Sciatic nerve (tissue), 2 donors: ENCODE results near the gene AKNAD1. TPM values are rescaled to one million over a fixed set of nuclear protein-coding genes. Genes with fewer than 3 reads are reported as not detected.
A peak's percentile ranks its signal among the peaks of the same experiment; 100 is the strongest.
"Not testable (repeated sequence)": the region's sequence is repeated elsewhere in the genome, so short reads cannot be mapped to it uniquely, and the experiment has no call there.

Source experiments
- ATAC-seq: fragments of 200-7000 bp; cut with Tn5 transposase; one replicate; pipeline ENCODE4 v1.9.1; 2020; ENCODE audit warnings: mild to moderate bottlenecking, moderate library complexity
- DNase-seq: peaks from one replicate; pipeline ENCODE4 v3.0.0-alpha.2; 2020; ENCODE audit warnings: low spot score
- intact Hi-C: fragments of 100-400 bp; cut with DNase I; formaldehyde crosslinking; loops from one replicate; pipeline ENCODE4 v1.14.2; 2022
- total RNA-seq: library from RNA; stranded (reverse); fragmentation: NEBNext Ultra II Directional; extraction: Animal tissue kit (Norgen Biotek cat#: 25700); gene quantifications from one replicate; pipeline ENCODE4 v1.2.1, GENCODE V29; 2021
- donor health status: DM: no; HTN: no; CAD: no.
- donor health status: DM: no; HTN: no; CAD: no.

Gene AKNAD1, protein sequence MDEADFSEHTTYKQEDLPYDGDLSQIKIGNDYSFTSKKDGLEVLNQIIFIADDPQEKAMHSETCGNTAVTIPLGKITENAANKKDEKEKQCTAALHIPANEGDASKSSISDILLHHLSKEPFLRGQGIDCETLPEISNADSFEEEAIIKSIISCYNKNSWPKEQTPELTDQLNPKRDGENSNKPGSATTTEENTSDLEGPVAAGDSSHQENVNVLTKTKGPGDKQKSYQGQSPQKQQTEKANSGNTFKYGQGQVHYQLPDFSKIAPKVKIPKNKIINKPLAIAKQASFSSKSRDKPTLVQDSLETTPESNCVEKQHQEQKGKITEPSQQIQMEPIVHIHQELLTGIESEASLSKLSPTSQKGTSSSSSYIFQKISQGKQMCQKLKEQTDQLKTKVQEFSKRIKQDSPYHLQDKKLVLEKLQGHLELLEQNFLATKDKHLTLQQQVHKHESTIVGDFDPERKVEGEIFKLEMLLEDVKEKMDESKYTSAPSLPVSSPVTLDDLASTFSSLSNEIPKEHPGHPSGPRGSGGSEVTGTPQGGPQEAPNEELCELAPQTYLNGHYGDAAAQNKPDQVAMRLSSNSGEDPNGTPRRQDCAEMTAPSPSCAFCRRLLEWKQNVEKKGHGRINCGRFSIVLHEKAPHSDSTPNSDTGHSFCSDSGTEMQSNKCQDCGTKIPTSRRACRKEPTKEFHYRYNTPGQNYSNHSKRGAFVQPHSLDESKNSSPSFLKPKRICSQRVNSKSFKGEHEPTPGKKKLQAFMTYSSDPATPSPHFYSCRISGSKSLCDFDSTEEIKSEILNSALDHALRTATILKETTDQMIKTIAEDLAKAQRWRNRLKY
- total RNA-seq, result 1.3 TPM

DNA sequence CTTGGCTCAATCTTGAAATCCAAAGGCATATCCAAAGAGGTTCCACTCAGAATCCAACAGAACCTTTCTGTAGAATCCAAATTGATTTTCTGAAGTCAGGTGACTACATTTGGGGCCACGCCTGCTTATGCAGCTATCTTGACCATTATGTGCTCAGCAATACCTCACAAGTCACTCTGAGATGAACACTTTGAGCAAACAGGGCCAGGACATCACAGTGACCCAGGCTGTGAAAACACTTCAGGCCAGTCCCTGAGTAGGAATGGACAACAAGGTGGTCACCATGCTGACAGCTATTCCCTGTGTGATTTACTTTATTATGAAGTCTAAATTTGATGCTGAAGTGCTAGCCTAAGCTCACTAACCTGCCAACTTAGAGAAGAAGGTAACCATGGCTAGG is at the start of gene AKNAD1:
TSS of gene AKNAD1 (minus strand) at position 101 of the 400 bp plus-strand sequence. CDS start 4,430 bp downstream, outside the sequence.
- DNase-seq, result no peak
- no peak for ATAC-seq
- intact Hi-C loops, result no loop called here

DNA sequence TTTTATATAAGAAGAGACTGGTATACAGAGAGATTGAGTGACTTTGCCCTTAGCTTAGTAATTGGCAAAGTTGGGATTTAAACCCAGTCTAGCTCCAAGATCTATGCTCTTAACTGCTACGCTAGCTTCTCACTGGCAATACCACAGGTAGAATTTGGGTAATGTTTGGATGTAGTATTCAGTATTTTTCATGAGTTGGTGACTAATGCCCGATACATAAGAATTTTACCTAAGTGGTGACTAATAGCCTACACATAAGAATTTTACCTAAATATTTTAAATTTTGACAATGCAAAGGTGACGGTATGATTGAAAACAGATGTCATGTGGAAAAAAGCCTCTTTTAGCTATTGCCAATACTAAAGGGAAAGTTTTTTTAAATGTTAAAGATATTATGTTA is 44.2 kb upstream of the AKNAD1 start:
- intact Hi-C loops, result no loop called here
- DNase-seq, result no peak
- ATAC-seq, result no peak

DNA sequence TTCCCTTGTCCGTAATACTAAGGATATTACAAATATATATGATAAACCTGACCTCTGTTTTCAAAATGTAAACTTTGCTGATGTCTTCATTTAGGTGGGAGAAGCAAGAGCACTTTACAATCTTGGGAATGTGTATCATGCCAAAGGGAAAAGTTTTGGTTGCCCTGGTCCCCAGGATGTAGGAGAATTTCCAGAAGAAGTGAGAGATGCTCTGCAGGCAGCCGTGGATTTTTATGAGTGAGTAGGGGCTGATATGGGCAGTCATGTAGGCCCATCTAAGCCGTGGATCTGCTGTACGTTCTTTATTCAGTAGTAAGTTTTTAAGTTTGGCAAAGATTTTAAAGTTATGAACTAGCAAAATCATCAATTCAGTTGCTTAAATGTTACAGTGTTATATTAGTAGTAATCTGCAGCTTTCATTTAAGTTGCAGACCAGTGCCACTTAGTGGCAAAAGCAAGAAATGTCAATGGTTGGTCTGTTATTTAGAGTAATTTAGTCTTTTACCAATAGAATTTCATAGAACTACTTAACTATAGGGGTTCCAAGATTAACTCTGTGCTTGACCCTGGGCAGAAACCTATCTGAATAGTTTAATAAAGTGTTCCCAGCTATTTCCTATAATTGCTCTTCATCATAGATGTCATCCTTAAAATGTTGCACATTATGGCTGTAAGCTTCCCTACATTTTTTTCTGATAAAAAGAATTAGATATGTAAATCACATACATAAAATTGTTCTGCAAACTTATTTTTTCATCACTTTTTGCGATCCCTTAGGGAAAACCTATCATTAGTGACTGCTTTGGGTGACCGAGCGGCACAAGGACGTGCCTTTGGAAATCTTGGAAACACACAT is 41.2 kb upstream of the AKNAD1 start:
- DNase-seq, result no peak
- intact Hi-C loops, result no loop called here
- peak; percentile 87 for ATAC-seq

DNA sequence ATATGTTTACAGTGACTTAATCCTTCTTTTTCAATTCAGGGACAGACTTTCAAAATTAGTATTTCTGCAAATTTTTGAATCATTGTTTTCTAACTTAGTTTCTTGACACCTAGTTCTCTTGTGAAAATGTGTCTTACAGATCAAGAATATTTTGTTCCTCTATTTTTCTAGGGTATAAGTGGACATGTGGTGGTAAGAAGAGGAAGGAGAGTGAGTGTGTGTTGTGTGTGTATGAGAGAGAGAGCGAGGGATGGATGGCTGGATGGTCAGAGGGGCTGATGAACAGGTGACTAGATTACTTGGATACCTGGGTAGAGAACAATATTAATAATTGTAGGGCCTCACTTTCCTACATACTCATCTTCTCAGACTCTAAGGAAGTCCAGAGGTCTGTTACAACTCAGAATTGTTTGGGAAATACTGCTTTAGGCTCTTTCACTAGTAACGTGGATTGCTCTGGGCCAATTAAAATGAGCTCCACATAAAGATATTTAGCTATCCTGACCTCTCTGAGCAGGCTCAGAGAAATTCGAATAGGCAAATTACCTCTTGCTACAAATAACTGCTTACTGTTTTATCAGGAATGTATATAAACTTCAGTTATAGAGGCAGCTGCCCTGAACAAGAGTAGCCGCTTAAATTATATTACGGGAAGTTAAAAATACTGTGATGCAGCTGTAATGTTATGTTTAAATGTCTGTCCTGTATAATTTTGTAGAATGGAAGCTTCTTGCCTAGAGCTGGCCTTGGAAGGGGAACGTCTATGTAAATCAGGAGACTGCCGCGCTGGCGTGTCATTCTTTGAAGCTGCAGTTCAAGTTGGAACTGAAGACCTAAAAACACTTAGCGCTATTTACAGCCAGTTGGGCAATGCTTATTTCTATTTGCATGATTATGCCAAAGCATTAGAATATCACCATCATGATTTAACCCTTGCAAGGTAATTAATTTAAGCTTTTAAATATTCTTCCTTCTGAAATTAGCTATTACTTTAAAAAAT is 39.6 kb upstream of the AKNAD1 start:
- DNase-seq (no peak), ATAC-seq (peak; percentile 48)
- intact Hi-C loops, result no loop called here

DNA sequence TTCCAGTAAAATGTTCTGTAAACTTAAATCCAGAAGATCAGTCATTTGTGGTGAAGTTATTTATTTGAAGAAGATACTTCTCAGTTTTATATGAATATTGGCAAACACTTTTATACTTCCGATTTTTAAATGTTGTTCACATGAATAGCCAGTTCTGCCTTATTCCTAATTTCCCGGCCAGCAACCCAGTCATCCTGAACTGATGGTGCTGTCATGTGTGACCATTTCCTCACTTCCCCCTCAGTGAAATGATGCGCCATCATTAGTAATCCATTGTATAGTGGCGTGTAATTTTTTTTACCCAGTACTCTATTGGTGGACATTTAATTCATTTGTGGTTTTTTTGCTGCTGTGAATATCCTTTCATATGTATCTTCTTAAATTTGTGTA is 36.2 kb upstream of the AKNAD1 start:
- no peak for DNase-seq
- intact Hi-C loops, result loop anchor here (5.0 kb wide), 1 partner anchor 66 kb away; no protein-coding TSS in a partner anchor
- no peak for ATAC-seq

DNA sequence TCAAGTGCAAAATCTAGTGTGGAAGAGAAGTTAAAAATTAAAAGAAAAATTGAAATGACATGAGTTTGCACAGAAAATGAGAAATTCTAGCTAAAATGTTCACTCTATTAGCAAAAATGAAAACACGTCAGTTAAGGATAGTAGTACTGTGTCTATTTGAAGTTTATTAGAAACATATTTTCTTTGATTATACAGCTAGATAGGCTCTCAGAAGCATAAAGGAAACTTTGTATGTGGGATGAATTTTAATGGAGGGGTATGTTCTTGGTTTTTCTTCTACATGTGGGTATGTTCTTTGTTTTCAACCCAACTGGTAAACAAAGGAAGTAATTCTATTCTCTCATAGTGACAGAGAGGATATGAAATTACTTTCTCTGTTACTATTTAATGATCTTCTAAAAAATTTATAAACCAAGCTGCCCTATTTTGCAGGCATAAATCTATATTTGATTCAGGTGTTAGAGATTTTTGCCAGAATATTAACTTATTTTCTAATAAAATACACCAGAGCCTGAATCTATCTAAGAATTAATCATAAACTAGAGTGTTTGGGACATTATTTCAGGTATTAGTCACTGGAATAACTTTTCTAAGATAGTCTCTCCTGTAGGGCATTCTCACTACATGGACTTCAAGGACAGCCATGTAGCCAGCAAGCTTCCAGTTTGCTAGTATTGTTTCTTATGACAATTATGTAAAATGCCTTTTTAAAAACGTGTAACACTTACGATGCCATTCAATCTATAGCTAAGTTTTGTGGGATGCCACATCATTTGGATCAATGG is 35.7 kb upstream of the AKNAD1 start:
- no peak for ATAC-seq
- intact Hi-C loops, result loop anchor here (5.0 kb wide), 1 partner anchor 65 kb away; no protein-coding TSS in a partner anchor

DNA sequence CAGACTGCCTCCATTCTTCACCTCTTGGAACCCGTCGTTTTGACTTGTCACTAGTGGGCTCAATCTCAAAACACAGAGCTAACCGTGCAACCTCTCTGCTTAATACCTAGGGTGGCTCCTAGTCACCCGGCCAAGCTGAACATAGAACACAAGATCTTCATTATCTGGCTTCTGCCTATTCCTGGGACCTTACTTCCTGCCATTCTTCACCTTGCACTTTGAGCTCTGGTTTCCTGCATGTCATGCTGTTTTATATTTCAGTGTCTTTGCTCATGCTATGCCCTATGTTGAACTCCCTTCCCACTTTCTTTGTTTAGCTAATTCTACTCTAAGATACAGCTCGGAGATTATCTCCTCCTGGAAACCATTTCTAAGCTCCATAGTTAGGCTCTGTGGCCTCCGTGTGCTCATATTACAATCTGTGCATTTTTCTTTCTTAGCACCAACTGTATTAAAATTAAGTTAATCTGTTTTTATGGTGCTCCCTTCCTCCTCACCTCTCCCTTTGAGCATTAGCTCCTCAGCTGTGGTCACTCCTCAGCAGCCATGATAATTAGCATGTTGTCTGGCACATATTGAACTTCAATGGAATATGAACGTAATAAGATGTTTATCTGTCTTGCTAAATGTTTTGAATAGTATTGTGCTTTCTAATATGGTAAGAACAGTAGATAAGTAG is 33.0 kb upstream of the AKNAD1 start:
- intact Hi-C loops, result loop anchor here (5.0 kb wide), 1 partner anchor 63 kb away; no protein-coding TSS in a partner anchor
- ATAC-seq, result no peak
- no peak for DNase-seq

More for the DNA sequence above, 35.7 kb upstream of the AKNAD1 start:
- no peak for DNase-seq

DNA sequence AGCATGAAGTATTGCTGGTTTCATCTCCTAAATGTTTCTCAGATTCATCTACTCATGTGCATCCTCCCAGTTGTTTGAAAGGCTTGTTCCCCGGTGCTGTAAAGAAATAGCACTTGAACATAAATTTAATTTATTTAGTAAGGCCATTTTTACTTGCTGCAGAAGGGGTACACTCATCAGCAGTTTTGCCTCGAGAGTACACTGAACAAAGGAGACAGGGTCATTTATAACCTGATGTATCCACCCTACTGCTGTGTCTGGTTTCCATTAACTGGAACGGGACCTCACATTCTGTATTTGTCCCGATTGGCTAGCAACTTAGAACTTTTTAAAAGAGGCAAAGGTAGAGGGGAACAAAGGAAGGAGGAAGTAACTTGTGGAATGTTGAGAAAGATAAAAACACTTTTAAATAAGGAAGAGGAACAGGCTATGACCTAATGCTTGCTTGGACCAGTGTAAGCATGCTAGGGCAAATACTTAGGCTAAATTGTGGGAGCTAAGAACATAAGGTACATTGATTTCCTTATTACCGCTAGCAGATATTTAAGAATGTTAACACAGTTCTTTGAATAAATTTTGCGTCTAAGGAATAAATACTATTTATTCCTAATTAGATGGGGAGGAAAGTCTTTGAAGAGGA is 32.2 kb upstream of the AKNAD1 start:
- intact Hi-C loops, DNase-seq, ATAC-seq: not testable (repeated sequence)

DNA sequence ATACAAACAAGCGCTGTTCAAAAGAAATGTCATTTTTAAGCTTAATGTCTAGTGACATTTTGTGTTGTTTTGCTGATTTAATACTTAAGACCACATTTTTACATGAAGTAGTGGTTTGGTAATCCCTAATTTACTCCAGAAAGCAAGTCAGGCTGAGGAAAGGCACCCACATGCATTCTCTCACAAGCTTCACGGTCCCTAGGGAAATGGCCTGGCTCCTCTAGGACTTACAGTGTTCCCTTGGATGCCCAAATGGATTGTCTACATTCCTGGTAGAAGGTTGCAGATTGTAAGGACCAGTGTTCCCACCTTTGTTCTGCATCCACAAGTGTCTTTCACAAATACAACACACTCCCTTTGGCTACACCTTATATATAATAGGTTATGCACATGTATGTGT is 29.4 kb upstream of the AKNAD1 start:
- DNase-seq (no peak), ATAC-seq (no peak)
- intact Hi-C loops, result no loop called here

DNA sequence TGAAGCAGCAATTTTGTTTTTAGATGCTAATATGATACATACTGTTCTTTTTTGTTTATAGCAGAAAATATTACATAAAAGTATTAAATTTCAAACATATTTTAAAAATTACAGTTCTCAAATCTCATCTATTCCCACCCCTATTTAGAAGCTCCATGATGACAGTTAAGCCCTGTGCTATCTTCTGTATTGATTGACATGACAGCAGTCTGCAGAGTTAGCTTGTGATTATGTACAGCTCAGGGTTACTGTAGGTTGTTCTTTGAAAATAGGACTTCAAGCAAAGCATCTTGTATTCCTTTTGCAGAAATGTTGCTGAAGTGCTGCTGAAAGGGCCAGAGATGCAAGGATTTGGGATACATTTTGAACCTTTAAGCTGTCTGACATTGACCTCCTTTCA is 28.1 kb upstream of the AKNAD1 start:
- no peak for DNase-seq
- ATAC-seq, result no peak
- intact Hi-C loops, result loop anchor here (5.0 kb wide), 1 partner anchor 897 kb away; no protein-coding TSS in a partner anchor

DNA sequence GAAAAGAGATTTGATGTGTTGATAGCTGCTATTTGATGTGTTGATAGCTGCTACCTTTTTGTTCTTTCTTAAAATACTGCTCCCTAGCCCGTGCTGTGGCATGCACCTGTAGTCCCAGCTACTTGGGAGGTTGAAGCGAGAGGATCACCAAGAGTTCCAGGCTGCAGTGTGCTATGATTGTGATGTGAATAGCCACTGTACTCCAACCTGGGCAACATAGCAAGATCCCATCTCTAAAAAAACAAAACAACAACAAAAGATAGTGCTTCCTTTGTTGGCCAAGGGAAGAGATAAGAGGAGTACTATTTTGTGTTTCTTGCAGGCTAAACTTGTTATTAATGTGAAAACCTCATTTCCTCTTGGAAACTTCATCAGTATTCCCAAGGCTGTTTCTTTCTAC is 25.9 kb upstream of the AKNAD1 start:
- ATAC-seq (no peak), DNase-seq (no peak)
- intact Hi-C loops, result loop anchor here (5.0 kb wide), 1 partner anchor 899 kb away; no protein-coding TSS in a partner anchor

DNA sequence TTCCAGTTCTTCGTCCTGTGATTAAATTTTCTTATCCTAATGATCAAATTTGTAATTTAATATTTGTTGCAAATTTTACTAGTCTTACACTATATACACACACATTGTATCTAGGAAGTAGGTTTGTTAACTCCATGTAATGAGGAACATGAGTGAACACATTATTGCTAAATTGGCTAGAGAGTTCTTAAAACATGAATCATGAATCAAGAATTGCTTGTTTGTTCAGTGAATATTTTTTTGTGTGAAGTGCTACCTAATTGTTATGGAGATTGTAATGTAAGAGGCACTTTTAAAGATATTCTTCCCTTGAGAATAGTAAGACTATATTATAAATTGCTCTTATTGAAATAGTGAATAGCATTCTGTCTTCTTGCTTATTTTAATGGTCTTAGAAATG is 24.5 kb upstream of the AKNAD1 start:
- intact Hi-C loops, result loop anchor here (5.0 kb wide), 1 partner anchor 901 kb away; no protein-coding TSS in a partner anchor
- DNase-seq, result no peak
- ATAC-seq, result no peak

DNA sequence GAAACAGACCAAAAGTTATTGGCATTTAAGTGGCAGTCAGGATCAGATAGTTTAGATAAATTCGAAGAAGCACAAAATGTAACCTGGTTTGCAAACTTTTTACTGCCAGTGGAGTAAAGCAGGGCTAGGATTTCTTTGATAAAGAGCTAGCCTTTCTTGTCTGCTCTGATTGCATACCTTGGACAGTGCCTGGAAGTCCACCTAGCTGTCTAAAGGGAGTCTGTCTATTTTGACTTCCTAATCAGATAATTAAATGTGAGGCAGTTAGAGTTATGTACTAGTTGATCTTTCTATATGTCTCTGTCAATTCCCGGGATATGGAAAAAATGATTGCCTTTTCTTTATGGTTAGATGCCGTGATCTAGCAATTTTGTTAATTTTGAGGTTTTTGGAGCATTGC is 24.0 kb upstream of the AKNAD1 start:
- ATAC-seq, result no peak
- intact Hi-C loops, result loop anchor here (5.0 kb wide), 1 partner anchor 901 kb away; no protein-coding TSS in a partner anchor

DNA sequence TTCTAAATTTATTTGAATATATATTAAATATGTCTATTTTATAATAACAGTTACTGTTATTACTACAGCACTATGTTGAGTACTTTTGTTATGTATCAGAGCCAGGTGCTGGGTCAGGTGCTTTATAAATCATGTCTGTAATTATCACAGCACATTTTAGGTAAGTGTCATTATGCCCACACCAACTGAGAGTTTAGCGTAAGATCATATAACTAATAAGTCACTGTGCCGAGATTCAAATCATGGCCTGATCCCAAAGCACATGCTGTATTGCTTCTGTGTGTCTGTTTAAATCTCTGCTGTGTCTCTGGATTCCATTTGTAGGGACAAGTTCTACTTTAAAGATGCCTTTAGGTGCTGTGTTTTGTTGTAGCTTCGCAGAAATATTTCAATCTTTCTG is 21.8 kb upstream of the AKNAD1 start:
- ATAC-seq (no peak), DNase-seq (no peak)
- intact Hi-C loops, result no loop called here

More for the DNA sequence above, 24.0 kb upstream of the AKNAD1 start:
- DNase-seq, result no peak

DNA sequence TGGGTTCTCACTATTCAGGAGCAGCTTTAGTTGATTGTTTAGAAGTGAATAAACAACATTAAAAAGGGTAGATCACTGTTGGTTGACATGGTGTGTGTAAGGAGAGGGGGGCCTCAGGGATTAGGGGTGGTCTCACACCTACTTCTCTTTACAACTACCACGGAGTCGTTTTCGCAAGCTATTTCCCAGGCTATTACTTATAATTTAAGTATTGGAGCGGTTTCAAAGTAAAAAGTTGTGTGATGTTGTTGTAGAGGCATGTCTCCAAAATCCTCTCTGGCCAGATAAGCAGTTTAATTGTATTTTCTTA is 21.2 kb upstream of the AKNAD1 start:
- ATAC-seq (no peak), DNase-seq (no peak)
- intact Hi-C loops, result no loop called here
